Measurements from ENCODE around the gene AGBL1.

DNA sequence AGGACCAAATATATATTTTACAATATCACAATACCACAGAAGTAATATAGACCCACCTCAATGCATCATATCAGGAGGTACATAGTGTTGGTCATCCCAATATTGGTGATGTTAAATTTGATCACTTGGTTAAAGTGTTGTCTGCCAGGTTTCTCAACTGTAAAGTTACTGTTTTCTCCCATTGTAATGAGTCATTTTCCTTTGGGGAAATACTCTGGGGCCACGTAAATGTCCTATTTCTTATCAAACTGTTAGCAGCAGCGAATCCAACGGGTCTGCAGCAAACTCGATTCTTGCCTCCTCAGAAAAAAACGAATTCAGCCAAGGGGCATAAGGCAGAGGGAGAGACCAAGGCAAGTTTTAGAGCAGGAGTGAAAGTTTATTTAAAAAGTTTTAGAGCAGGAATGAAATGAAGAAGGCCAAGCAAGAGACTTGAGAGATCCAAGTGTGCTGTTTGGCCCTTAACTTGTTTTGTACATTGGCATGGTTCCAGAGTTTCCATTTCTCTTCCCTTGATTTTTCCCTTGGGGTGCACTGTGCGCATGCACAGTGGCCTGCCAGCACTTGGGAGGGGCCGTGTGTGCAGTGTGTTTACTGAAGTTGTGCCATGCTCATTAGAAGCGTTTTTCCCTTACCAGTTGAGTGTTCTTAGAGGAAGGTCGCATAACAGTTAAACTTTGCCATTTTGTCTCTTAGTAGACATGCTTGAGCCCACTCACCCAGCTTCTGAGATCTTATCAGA lies 512.5 kb downstream of the AGBL1 start:
- TF ChIP-seq, protein P1, sequence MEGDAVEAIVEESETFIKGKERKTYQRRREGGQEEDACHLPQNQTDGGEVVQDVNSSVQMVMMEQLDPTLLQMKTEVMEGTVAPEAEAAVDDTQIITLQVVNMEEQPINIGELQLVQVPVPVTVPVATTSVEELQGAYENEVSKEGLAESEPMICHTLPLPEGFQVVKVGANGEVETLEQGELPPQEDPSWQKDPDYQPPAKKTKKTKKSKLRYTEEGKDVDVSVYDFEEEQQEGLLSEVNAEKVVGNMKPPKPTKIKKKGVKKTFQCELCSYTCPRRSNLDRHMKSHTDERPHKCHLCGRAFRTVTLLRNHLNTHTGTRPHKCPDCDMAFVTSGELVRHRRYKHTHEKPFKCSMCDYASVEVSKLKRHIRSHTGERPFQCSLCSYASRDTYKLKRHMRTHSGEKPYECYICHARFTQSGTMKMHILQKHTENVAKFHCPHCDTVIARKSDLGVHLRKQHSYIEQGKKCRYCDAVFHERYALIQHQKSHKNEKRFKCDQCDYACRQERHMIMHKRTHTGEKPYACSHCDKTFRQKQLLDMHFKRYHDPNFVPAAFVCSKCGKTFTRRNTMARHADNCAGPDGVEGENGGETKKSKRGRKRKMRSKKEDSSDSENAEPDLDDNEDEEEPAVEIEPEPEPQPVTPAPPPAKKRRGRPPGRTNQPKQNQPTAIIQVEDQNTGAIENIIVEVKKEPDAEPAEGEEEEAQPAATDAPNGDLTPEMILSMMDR (IDR thresholded peaks at IDR 0.05; ENCODE audit: extremely low read depth in 1 of 2, insufficient read depth in 1 of 2, low read depth in 1 of 2, low read length in 2 of 2): no peak
- TF ChIP-seq POLR2A (IDR thresholded peaks at IDR 0.05; ENCODE audit: low read depth, low read length) (no peak), FOS (IDR thresholded peaks at IDR 0.05; ENCODE audit: borderline replicate concordance, insufficient read depth, low read length) (no peak)

Measured in endothelial cell of umbilical vein (primary cell).